Activated naive CD4-positive, alpha-beta T cell treated with Interleukin-2 at 50 U/mL for 16 hours (primary cell): Measurements from ENCODE around the gene LIG4.
"Not testable (repeated sequence)": the region's sequence is repeated elsewhere in the genome, so short reads cannot be mapped to it uniquely, and the experiment has no call there.

ENCODE experiments used
- DNase-seq: peaks from one replicate; pipeline ENCODE4 v3.0.0-alpha.2; 2020

LIG4 gene

DNA sequence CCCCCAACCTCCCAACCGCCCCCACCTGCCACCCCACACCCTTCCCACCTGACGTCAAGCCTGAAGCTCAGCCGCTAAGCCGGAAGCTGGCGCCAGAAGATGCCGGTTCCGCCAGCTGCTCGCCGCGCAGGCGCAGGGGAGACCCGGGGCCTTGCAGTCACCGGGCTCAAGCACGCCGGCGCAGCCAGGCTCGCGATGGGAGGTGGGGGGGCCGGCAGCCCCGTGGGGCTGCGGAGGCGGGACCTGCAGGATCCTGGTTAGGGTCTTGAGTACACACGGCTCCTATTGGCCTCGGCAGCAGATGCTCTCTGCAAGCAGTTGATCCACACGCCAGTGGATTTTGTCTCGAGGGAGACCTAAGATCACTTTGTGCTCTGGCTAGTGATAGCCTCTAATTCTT, at the start of gene LIG4:
Gene LIG4 (minus strand): TSS at position 101 of the 400 bp plus-strand sequence. CDS start 4,268 bp downstream, outside the sequence.
- DNase-seq, result peak; percentile 91

DNA sequence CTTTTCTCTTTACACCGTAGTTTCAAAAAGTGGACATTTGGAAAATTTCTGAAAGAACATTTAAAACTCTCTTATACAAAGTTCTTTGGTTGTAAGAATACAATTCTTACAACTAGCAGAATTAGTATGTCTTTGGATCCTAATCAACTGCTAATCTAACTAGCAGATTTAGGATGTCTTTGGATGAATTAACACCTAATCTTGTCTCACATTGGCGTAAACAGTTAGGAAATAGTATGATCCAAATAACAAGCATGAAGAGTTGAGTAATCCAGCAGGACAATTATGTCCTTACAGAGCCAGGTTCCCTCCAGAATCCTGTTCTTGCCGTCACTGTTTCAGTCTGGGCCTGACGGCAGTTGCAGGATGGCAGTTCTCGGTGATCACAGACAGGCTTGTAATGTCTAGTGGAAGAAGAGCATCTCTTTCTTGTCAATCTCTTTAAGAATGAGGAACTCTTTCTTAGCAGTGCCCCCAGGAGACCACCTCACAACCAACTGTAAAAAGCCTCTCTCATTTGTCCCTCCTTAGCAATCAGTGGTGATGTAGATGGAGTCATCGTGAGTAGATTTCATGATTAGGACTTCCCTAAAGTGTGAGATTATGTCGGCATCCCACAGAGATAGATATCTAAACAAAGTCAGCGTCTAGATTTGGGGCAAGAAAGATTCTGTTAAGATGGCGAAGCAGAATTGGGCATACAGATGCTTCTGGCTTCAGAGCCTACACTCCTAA, 48.5 kb upstream of the LIG4 start:
- no peak for DNase-seq

DNA sequence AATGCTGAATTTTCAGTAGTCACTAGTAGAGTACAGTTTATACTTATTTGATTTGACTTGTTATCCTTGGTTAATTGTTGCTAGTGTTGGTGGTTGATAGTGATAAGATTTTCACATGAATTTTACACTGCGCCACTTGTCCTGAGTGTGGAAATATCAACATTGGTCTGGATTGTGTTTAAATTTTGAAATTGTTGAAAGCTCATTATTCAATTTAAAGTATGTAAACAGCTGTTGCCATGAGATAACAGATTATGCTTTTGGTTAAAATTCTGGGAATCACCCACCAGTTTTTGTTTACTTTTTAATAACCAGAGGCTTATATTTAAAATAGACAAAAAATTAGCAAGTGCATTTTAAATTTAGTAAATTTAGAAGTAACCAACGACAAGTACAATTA, 41.9 kb upstream of the LIG4 start:
- DNase-seq, result no peak

DNA sequence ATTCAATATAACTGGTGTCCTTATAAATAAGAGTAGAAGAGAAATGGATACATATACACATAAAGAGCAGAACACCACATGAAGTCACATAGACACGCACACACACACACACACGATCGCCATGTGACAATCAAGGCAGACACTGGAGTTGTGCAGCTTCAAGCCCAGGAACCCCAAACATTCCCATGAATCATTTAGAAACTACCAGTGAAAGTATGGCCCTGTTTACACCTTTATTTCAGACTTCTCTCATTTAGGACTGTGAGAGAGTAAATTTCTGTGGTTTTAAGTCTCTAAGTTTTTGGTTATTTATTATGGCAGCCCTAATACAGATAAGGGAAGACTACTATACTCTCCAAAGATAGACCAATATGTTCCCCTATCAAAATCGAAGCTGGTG, 33.8 kb upstream of the LIG4 start:
- DNase-seq, result no peak

DNA sequence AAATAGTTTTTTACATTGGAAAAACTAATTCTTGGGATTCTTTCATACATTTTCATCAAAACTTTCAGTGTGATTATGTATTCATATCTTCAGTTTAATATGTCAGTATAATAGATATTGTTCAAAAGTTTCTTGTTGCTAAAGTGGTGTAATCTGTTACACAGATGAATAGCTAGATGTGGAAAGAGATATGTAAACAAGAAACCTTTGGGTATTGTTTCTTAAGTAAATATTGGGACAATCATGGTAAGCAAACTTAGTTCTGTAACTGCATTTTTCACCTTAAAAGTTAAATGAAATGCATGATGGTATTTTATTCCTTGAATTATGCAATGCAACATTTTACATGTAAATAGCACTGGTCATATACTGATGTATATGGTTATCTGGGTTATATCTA, 15.0 kb upstream of the LIG4 start:
- DNase-seq, result no peak

DNA sequence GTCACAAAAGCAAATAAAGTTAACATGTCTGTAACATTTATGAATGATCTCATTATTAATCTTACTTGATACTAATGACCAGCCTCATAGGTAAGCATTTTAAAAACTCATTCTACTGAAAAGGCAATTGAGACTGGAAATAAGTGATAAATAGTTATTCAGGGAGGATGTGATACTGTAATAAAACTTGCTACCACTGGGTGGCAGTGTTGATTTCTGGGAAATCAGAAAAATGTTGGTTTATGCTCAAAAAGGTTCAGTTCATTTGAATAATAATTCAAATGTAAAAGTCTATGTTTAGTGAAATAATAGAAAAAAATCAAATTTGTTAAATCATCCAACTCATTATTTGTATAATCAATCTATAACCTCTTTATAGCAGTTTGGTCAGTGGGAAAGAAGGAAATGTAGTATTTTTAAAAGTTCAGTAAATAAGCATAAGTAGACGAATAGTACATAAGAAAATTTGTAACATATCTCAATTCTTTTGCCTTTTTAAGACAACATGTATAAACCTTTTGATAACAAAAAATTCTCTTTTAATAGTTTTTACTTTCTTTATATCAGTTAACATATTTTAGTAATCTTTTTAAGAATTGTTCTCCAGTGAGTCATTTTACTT, 12.4 kb upstream of the LIG4 start:
- no peak for DNase-seq

DNA sequence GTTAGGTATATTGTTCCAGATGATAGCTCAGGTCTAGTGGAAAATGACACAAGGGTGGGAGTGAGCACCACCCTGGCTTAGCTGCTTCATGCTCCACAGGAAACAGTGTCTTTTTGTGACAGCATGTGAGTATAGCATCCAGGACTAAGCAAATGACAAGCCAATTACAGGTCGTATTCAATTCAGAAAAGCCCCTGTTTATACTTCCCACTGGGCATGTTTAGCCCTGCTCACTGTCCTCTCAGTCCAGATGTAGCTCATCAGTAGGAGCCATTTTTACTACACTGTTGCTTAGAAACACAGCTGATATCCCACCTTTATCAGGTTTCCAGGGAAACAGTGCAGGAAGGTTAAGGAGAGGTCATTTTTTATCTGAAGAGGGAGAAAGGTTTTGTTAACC, 10.8 kb upstream of the LIG4 start:
- DNase-seq, result no peak

DNA sequence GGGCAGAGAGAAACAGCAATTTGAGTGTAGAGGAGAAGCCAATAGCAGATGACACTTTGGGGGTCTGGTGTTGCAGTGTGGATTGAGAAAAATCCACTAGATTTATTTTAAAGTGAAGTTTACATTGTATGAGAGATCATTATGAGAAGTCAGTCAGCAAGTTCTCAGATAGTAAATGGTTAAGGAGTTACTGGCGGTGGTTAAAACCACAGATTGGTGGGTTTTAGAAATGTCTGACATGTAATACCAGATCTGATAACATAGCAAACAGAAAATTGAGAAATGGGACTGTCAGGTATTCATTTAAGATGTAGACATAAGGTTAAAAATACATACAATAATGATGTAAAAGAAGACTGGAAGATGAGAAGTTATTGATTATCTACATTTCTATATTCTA, 10.1 kb upstream of the LIG4 start:
- DNase-seq, result no peak

DNA sequence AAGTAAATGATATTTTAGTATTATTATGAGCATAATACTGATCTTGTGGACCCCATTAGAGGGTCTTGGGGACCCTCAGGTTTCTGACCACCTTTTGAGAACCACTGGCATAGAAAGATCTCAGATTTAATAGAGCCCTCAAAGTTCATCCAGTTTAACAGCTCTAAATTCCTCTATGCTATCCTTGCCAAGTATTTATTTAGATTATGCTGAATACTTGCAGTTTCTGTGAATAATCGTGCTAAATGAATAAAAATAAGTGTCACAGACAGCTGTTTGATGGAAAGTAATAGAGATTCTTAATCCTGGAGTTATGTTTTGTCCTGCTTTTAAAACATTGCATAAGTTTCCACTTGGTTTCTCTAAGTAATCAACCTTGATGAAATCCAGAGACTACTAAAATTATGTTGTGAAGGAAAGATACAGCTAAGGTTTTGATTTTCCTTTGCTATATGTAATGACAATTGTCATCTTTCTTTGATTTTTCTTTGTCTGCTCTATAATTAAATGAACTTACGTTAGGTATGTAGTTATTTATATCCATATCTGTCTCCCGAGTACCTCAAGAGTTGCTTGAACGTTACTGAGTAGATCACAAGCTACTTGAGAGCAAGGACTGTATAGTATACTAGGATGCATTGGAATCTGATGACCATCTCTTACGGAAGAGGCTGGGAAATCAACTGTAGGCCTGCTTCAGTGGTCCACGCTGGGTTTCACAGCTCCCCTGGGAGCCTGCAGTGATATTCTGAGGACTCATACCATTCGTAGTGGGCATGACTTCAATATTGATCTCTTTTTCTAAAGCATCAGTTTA, 8.6 kb upstream of the LIG4 start:
- no peak for DNase-seq

DNA sequence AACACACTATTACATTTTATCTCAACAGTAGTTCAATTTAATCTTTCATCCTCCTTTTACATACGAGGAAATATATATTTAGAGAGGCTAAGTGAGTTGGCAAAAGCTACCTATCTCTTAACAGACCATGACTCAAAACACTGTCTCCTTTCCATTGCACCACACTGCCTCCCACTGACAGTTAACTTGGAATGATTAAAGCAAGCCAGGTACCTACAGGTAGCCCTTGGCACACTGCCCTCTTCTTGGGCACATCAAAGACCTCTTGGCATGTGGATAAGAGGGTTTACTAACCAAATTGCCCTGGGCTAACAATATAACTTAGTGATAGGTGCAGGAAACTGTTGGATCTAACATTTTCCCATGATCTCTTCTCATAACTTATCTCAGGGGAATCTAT, 4.7 kb upstream of the LIG4 start:
- DNase-seq, result peak; percentile 19

DNA sequence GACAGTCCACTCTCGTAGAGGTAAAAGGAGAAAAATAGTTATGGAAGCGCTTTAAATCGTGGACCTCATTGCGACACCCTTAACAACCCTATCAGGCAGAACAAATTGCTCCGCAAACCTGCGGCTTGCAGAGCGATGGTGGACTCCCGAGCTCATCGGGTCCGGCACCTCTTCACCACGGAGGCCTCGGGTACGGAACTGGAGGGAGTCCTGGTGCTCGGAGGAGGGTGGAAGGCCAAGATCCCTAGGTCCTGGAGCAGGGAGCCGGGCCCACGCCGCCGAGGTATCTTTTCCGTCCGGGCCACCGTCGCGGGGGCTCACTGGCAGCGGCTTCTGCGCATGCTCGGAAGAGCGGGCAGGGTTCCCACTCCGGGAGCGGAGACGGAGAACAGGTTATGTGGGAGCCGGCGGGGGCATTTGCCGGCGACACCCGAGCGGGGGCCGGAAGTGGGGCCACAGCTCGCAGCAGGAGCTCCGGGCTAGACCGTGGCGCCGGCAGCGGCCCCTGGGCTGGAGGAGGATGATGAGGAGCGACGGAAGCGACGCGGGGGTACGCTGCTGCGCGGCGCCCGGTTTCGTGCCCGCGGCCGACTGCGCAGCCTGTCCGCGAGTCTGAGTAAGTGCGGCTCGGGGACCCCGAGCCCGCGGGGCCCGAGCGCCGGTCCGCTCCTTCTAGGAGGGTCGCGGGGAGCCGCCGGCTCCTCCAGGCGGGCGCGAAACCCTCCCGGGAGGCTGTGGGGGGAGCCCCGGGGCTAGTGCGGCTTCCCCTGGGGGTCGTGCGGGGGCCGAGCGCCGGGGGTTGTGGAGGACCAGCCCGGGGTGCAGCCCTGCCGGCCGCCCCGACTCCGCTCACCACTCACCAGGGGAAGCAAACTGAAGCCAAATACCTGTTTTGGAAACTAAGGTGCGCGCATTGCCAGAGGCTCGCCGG, 3.0 kb upstream of the LIG4 start, which contains the start of gene ABHD13:
Gene ABHD13 (plus strand): TSS at position 349 of the 931 bp plus-strand sequence. CDS start 10,827 bp downstream, outside the sequence.
- peak; percentile 91 for DNase-seq

DNA sequence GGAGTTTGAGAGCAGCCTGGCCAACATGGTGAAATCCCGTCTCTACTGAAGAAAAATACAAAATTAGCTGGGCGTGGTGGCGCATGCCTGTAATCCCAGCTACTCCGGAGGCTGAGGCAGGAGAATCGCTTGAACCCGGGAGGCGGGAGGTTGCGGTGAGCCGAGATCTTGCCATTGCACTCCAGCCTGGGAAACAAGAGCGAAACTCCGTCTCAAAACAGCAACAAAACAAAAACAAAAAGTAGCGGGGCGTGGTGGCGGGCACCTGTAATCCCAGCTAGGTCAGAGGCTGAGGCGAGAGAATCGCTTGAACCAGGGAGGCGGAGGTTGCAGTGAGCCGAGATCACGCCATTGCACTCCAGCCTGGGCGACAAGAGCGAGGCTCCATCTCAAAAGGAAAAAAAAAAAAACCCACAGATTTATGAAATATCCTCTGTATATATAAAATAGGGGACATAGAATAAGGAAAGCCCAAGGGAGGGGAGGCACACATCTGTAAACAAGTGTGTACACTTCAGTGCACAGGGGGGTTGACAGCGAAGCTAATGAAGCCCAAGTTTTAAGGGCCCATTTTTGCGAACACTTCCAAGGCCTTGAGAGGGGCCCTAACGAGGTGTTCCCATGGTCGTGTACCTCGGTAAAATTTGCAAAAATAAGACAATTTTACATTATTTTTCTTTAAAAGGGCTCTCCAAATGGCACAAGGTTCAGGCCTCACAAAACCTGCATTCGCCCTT, 2.1 kb upstream of the LIG4 start:
- not testable (repeated sequence) for DNase-seq

DNA sequence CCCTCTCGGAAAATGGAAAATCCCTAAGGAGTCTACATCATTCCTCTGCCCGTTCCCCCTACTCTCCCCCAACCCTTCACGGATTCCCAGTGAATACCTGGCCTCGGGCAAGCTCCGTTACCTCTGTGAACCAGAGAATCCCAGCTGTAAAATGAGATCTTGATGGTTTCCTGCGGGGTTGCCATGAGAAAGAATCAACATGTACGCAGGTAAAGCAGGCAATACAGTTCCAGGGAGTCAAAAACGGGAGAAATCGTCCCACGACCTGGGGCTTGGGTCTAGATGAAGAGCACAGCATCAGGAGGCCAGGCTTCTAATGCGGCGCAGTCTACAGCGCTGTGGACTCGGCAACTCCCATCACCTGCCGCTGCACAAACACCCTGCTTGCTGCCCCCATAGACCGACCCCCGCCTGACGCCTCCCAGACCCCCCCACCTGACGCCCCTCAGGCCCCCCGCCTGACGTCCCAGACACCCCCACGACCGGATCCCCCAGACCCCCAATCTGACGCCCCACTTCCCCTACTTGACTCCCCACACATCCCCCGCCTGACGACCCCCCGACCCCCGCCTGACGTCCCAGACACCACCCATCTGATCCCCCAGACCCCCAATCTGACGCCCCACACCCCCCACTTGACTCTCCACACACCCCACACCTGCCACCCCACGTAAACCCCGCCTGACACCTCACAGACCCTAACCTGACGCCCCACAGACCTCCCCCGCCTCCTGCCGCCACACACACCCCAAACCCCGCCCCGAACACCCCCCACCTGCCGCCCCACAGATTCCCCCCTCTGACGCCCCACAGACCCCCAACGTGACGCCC, 680 bp downstream of the LIG4 start:
- DNase-seq, result peak; percentile 9

DNA sequence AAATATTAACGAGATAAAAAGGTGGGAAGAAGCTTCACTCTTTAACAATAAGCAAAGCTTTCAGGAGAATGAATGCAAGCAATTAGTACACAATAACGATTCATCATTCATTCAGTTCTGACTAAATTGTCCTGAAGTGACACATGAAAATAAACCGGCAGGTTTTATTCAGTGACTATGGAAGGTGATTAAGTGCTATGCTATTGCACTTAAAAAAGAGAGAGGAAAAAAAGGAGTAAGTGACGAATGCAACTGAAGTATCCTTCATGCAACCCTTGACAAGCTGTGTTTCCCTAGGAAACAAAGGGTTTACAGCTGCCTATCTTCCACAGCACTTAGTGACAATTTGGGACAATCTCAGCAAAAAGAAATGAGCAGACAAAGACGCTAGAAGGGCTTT, 1.4 kb downstream of the LIG4 start:
- no peak for DNase-seq

DNA sequence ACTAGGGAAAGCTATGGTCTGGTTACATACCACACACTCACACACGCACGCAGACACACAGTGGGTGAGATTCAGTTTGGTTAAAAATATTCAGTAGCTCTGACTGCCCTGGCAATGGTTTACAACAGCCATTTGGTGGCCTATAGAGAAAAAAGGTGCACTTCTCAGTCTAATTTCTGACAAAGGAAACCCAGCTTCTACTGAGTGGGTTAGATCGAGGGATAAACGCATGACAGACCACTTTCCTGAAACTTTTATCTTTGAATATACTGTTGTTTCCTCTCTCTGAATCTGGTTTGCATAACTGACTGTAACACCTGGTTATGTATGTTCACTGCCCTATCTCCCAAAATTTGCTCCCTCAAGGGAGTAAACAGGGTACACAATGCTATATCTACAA, 2.5 kb downstream of the LIG4 start:
- no peak for DNase-seq

DNA sequence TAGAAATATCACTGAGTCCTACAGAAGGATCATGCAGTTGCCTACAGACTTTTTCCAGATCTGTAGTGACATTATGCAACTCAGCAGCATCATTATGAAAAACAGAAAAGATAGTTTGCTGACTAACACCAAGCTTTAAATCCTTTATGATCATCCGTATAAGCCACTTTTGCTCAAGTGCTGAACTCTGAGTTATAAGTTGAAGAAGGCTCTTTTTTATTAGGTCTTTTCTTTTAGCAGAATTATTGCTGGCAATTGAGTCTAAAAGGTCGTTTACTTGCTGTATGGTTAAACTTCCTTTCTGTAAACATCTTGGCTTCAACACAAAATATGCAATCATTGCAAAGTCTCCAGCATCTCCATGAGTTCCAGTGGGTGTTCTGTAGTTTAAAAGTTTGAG, 4.8 kb downstream of the LIG4 start:
- no peak for DNase-seq

DNA sequence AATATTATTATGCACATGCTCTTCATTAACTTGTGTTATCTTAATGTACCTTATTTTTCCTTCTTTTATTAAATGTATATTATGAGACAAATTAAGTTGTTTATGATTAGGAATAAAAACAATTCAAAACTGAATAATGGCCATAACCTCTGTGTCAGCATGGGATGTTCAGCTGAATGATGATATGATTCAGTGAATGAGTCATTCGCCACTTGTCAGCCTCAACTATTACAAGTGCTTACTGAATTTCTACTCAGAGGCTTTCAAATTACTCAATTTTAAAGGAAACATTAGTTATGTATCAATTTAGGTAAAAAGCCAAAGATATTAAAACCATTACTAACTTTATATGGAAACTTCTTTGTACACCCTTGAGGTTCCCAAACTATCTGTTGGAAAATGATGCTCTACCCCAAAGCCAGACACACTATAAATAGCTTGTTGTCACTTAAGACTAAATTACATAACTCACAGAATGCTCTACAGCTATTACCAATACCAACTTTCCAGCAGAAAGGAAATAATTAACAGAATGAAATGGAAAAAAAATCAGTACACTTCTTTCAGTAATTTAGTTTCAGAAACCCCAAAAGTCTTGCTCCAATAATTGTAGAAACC, 14.4 kb downstream of the LIG4 start:
- no peak for DNase-seq

DNA sequence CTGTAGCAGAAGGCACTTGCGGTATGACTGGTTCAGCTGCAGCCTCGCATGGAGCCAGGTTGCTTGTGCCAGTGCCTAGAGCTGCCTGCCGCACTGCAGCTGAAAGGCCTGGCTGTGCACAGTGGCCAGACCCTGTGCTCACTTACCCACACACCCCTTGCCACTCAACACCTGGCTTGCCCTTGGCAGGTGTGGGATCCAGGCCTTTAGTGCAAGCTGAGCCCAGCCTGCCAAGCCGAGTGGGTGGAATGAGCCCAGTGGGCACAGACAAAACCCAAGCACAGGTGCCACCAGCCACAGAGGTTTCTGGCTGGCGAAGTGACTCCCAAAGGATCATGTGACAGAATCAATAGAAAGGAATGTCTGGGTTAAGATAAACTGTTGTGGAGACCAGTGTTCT, 19.5 kb downstream of the LIG4 start:
- no peak for DNase-seq

DNA sequence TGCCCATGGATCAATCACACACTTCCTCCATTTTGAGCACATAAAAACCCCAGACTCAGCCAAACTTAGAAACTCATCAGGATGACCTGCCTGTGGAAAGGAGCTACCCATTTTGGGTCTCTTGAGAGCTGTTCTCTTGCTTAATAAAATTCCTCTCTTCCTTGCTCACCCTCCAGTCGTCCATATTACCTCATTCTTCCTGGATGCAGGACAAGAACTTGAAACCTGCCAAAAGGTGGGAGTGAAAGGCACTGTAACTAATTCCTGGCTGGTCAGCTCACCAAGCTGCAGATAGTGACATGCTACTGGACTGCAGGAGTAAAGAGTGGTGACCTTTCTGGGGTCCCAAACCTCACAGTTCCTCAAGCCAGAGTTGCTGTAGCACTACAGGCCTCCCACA, 20.2 kb downstream of the LIG4 start:
- no peak for DNase-seq

DNA sequence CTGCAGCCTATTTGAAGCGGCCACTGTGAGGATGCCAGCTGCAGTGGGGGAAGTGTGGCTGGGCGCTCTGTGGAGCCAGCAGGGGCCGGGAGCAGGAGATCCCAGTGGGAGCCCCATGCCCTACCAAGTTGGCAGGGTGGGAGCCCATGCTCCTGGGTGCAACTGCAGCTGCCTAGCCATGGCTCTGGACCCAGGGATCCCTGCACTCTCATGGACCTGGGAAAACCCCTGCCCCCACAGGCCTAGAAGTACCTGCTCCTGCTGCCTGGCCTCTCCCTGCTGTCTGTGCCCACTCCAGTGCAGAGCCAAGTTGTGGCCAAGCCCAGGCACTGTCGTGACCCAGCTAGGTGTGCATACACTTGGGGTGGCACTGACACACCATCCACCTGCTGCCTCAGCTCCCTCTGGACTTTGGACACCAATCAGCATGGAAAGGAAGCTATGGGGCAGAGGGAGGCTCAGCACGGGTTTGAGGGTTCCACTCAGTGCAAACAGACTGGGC, 20.9 kb downstream of the LIG4 start:
- no peak for DNase-seq
